ENCODE data around the gene ARRB2. TPM values are rescaled to one million over a fixed set of nuclear protein-coding genes. Genes with fewer than 3 reads are reported as not detected.

Gene ARRB2
- total and polyA plus RNA-seq, 2 experiments from 2014 or later, result 37.3 to 45.0 TPM

DNA sequence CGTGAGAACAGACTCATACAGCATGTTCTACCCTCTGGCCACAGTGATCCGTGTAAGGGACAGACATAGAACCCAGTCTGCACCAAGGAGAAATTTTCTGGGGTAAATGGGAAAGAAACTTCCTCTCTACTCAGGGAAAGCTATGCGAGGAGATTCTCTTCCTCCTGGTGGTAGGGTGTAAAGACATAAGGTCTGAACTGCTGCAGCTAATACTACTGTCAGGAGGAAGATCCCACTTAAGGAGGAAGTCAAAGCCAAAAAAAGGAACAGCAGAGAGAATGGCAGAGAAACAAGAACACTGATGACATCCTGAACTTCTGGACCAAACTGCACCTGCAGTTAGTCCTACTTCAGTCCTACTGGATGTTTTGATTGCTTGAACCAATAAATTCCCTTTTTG, 54.2 kb downstream of the ARRB2 start:
- H3K79me2 ChIP-seq (replicated peaks; ENCODE audit: insufficient read depth), result no peaks in the 10 kb centered on the region
- no peak overlapping the region for H3K4me3 ChIP-seq
- H3K27ac Mint-ChIP-seq, result no peak overlapping the region
- ATAC-seq, result no peak
- H3K9me3 Mint-ChIP-seq, result no peaks in the 10 kb centered on the region
- H3K4me3 Mint-ChIP-seq, result no peak overlapping the region
- H3K36me3 Mint-ChIP-seq (ENCODE audit: low read depth), result no peaks in the 10 kb centered on the region
- peaks cover 3% of the 10 kb centered on the region for H3K27me3 Mint-ChIP-seq (ENCODE audit: insufficient read depth, low read depth, poor library complexity)
- H2AFZ ChIP-seq, result peak overlapping the region; percentile 90
- H3K27me3 ChIP-seq (ENCODE audit: insufficient read depth), result no peaks in the 10 kb centered on the region
- no peaks in the 10 kb centered on the region for H4K20me1 ChIP-seq (replicated peaks; ENCODE audit: insufficient read depth)
- no peak overlapping the region for H3K4me2 ChIP-seq
- H3F3A ChIP-seq (replicated peaks; ENCODE audit: low read depth), result 0 out of 2 replicates have a peak, but pooled peaks cover 2% of the 10 kb centered on the region
- no peaks in the 10 kb centered on the region for H3K4me1 ChIP-seq (ENCODE audit: insufficient read depth)
- H3K36me3 ChIP-seq (ENCODE audit: insufficient read depth), result no peaks in the 10 kb centered on the region
- H3K9me2 ChIP-seq (ENCODE audit: insufficient read depth), result no peaks in the 10 kb centered on the region
- no peak for DNase-seq (ENCODE audit: low spot score)
- no peak overlapping the region for H3K27ac ChIP-seq (ENCODE audit: low read depth)
- TF ChIP-seq EZH2 (IDR thresholded peaks at IDR 0.05; ENCODE audit: low read depth, unreplicated experiment) (no peak), STAT1 (IDR thresholded peaks at IDR 0.05; ENCODE audit: unreplicated experiment) (no peak), ZNF114 (CRISPR knock-in tag; IDR thresholded peaks at IDR 0.05) (no peak), ZNF331 (CRISPR knock-in tag; IDR thresholded peaks at IDR 0.05; ENCODE audit: low read depth) (no peak), JUNB (IDR thresholded peaks at IDR 0.05; ENCODE audit: unreplicated experiment) (no peak), CREB1 (CRISPR knock-in tag; IDR thresholded peaks at IDR 0.05; ENCODE audit: low read depth) (no peak), EZH2phosphoT487 (IDR thresholded peaks at IDR 0.05; ENCODE audit: unreplicated experiment) (no peak)
- TF ChIP-seq, protein P1, sequence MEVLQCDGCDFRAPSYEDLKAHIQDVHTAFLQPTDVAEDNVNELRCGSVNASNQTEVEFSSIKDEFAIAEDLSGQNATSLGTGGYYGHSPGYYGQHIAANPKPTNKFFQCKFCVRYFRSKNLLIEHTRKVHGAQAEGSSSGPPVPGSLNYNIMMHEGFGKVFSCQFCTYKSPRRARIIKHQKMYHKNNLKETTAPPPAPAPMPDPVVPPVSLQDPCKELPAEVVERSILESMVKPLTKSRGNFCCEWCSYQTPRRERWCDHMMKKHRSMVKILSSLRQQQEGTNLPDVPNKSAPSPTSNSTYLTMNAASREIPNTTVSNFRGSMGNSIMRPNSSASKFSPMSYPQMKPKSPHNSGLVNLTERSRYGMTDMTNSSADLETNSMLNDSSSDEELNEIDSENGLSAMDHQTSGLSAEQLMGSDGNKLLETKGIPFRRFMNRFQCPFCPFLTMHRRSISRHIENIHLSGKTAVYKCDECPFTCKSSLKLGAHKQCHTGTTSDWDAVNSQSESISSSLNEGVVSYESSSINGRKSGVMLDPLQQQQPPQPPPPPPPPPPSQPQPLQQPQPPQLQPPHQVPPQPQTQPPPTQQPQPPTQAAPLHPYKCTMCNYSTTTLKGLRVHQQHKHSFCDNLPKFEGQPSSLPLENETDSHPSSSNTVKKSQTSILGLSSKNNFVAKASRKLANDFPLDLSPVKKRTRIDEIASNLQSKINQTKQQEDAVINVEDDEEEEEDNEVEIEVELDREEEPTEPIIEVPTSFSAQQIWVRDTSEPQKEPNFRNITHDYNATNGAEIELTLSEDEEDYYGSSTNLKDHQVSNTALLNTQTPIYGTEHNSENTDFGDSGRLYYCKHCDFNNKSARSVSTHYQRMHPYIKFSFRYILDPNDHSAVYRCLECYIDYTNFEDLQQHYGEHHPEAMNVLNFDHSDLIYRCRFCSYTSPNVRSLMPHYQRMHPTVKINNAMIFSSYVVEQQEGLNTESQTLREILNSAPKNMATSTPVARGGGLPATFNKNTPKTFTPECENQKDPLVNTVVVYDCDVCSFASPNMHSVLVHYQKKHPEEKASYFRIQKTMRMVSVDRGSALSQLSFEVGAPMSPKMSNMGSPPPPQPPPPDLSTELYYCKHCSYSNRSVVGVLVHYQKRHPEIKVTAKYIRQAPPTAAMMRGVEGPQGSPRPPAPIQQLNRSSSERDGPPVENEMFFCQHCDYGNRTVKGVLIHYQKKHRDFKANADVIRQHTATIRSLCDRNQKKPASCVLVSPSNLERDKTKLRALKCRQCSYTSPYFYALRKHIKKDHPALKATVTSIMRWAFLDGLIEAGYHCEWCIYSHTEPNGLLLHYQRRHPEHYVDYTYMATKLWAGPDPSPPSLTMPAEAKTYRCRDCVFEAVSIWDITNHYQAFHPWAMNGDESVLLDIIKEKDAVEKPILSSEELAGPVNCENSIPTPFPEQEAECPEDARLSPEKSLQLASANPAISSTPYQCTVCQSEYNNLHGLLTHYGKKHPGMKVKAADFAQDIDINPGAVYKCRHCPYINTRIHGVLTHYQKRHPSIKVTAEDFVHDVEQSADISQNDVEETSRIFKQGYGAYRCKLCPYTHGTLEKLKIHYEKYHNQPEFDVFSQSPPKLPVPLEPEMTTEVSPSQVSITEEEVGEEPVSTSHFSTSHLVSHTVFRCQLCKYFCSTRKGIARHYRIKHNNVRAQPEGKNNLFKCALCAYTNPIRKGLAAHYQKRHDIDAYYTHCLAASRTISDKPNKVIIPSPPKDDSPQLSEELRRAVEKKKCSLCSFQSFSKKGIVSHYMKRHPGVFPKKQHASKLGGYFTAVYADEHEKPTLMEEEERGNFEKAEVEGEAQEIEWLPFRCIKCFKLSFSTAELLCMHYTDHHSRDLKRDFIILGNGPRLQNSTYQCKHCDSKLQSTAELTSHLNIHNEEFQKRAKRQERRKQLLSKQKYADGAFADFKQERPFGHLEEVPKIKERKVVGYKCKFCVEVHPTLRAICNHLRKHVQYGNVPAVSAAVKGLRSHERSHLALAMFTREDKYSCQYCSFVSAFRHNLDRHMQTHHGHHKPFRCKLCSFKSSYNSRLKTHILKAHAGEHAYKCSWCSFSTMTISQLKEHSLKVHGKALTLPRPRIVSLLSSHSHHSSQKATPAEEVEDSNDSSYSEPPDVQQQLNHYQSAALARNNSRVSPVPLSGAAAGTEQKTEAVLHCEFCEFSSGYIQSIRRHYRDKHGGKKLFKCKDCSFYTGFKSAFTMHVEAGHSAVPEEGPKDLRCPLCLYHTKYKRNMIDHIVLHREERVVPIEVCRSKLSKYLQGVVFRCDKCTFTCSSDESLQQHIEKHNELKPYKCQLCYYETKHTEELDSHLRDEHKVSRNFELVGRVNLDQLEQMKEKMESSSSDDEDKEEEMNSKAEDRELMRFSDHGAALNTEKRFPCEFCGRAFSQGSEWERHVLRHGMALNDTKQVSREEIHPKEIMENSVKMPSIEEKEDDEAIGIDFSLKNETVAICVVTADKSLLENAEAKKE (CRISPR knock-in tag; IDR thresholded peaks at IDR 0.05), result no peak
- TF ChIP-seq, protein P2, sequence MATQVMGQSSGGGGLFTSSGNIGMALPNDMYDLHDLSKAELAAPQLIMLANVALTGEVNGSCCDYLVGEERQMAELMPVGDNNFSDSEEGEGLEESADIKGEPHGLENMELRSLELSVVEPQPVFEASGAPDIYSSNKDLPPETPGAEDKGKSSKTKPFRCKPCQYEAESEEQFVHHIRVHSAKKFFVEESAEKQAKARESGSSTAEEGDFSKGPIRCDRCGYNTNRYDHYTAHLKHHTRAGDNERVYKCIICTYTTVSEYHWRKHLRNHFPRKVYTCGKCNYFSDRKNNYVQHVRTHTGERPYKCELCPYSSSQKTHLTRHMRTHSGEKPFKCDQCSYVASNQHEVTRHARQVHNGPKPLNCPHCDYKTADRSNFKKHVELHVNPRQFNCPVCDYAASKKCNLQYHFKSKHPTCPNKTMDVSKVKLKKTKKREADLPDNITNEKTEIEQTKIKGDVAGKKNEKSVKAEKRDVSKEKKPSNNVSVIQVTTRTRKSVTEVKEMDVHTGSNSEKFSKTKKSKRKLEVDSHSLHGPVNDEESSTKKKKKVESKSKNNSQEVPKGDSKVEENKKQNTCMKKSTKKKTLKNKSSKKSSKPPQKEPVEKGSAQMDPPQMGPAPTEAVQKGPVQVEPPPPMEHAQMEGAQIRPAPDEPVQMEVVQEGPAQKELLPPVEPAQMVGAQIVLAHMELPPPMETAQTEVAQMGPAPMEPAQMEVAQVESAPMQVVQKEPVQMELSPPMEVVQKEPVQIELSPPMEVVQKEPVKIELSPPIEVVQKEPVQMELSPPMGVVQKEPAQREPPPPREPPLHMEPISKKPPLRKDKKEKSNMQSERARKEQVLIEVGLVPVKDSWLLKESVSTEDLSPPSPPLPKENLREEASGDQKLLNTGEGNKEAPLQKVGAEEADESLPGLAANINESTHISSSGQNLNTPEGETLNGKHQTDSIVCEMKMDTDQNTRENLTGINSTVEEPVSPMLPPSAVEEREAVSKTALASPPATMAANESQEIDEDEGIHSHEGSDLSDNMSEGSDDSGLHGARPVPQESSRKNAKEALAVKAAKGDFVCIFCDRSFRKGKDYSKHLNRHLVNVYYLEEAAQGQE (IDR thresholded peaks at IDR 0.05; ENCODE audit: unreplicated experiment), result no peak
- TF ChIP-seq, protein P3, sequence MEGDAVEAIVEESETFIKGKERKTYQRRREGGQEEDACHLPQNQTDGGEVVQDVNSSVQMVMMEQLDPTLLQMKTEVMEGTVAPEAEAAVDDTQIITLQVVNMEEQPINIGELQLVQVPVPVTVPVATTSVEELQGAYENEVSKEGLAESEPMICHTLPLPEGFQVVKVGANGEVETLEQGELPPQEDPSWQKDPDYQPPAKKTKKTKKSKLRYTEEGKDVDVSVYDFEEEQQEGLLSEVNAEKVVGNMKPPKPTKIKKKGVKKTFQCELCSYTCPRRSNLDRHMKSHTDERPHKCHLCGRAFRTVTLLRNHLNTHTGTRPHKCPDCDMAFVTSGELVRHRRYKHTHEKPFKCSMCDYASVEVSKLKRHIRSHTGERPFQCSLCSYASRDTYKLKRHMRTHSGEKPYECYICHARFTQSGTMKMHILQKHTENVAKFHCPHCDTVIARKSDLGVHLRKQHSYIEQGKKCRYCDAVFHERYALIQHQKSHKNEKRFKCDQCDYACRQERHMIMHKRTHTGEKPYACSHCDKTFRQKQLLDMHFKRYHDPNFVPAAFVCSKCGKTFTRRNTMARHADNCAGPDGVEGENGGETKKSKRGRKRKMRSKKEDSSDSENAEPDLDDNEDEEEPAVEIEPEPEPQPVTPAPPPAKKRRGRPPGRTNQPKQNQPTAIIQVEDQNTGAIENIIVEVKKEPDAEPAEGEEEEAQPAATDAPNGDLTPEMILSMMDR (conservative IDR thresholded peaks at IDR 0.05; ENCODE audit: low read depth in 2 of 2), result no peak
- H3K4me1 Mint-ChIP-seq, result no peaks in the 10 kb centered on the region
